ENCODE measurements around the gene HOGA1.

GRCh38 chr10:97553575-97554031, 30.6 kb upstream of the HOGA1 start:
- TF ChIP-seq JUNB (IDR thresholded peaks at IDR 0.05; ENCODE audit: unreplicated experiment) (no peak), POLR2AphosphoS5 (IDR thresholded peaks at IDR 0.05; ENCODE audit: low read depth) (no peak), CTCF (conservative IDR thresholded peaks at IDR 0.05; ENCODE audit: low read depth in 2 of 2) (peak; percentile 82 to 96), EZH2 (IDR thresholded peaks at IDR 0.05; ENCODE audit: low read depth, unreplicated experiment) (no peak), EZH2phosphoT487 (IDR thresholded peaks at IDR 0.05; ENCODE audit: unreplicated experiment) (no peak), REST (IDR thresholded peaks at IDR 0.05; ENCODE audit: unreplicated experiment) (no peak), CREB1 (CRISPR knock-in tag; IDR thresholded peaks at IDR 0.05; ENCODE audit: low read depth) (peak; percentile 70), ZNF331 (CRISPR knock-in tag; IDR thresholded peaks at IDR 0.05; ENCODE audit: low read depth) (no peak), NANOG (IDR thresholded peaks at IDR 0.05; ENCODE audit: borderline replicate concordance) (no peak), STAT1 (IDR thresholded peaks at IDR 0.05; ENCODE audit: unreplicated experiment) (no peak), ZNF114 (CRISPR knock-in tag; IDR thresholded peaks at IDR 0.05) (no peak), ETS1 (IDR thresholded peaks at IDR 0.05) (no peak)

Data from GM23338 (cell line).